GM12865 (cell line): ENCODE data around the gene CYP27A1.
A peak's percentile ranks its signal among the peaks of the same experiment; 100 is the strongest.

Experiments used
- DNase-seq: peaks from one replicate; pipeline ENCODE4 v3.0.0; 2010; ENCODE audit warnings: low read depth
- H3K4me3 ChIP-seq: 2 replicates; pipeline ENCODE4 v1.5.1; 2011; ENCODE audit warnings: mild to moderate bottlenecking, low read depth, low read length, control low read depth
- CTCF ChIP-seq: IDR thresholded peaks from 2 replicates; pipeline ENCODE4 v1.5.1; 2011; ENCODE audit warnings: low read length, control low read depth, low read depth, inconsistent platforms; ENCODE audit not compliant: insufficient read depth; ENCODE audit errors: missing control alignments

CYP27A1 gene

GRCh38 chr2:218744615-218745014, 37.3 kb upstream of the CYP27A1 start:
- DNase-seq: peak; percentile 45
- TF ChIP-seq CTCF: no peak
- no peak overlapping the region for H3K4me3 ChIP-seq

GRCh38 chr2:218745160-218745558, 36.8 kb upstream of the CYP27A1 start:
- H3K4me3 ChIP-seq: no peak overlapping the region
- DNase-seq: peak; percentile 26
- no peak for TF ChIP-seq CTCF

GRCh38 chr2:218745559-218746469, 36.1 kb upstream of the CYP27A1 start:
- no peak for DNase-seq
- H3K4me3 ChIP-seq: no peak overlapping the region
- no peak for TF ChIP-seq CTCF

GRCh38 chr2:218746470-218746795, 35.5 kb upstream of the CYP27A1 start:
- TF ChIP-seq CTCF: no peak
- DNase-seq: no peak
- no peak overlapping the region for H3K4me3 ChIP-seq

GRCh38 chr2:218746960-218747359, 35.0 kb upstream of the CYP27A1 start:
- H3K4me3 ChIP-seq: no peak overlapping the region
- no peak for TF ChIP-seq CTCF
- DNase-seq: no peak

- no peak for TF ChIP-seq CTCF
- DNase-seq: no peak
- H3K4me3 ChIP-seq: no peak overlapping the region
These were observed 33.1 kb upstream of the CYP27A1 start for GRCh38 chr2:218748741-218749441.
